GM12874 (cell line): ENCODE measurements around the gene SLC15A4.

Source experiments
- TF ChIP-seq, protein P1 (sequence below): IDR thresholded peaks from 2 replicates; pipeline ENCODE4 v1.5.1; 2011; ENCODE audit warnings: low read depth, mild to moderate bottlenecking, control low read depth, low read length, moderate library complexity; ENCODE audit not compliant: insufficient read depth

The SLC15A4 gene

DNA sequence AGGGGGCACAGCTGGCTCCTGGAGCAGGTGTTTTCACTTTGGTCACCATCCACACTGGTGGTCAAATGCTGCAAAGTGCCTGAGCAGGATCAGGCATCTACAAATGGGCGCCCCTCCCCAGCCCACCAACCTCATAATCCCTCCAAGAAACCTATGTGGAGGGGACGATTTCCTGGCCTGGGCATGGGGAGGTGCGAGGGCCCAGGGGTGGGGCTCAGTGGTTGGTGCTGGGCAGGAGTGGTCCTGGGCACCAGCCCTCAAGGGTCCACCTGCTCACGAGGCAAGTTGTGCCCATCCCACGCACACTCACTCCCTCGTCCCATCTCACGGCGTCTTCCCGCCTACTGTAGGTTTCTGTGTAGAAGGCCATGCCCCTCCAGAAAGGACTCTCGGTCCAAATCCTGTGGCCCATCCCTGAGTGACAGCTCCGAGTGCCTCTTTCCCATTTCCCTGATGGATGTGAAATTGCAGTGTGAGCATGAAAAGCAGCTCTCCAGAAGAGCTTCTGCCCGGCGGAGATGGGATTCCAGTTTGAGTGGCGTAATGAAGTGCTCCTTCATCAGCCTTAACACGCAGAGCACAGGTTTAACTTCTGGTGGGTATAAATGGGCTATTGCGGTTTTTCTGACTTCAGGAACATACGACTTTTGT, 36.9 kb downstream of the SLC15A4 start:
- TF ChIP-seq, protein P1, sequence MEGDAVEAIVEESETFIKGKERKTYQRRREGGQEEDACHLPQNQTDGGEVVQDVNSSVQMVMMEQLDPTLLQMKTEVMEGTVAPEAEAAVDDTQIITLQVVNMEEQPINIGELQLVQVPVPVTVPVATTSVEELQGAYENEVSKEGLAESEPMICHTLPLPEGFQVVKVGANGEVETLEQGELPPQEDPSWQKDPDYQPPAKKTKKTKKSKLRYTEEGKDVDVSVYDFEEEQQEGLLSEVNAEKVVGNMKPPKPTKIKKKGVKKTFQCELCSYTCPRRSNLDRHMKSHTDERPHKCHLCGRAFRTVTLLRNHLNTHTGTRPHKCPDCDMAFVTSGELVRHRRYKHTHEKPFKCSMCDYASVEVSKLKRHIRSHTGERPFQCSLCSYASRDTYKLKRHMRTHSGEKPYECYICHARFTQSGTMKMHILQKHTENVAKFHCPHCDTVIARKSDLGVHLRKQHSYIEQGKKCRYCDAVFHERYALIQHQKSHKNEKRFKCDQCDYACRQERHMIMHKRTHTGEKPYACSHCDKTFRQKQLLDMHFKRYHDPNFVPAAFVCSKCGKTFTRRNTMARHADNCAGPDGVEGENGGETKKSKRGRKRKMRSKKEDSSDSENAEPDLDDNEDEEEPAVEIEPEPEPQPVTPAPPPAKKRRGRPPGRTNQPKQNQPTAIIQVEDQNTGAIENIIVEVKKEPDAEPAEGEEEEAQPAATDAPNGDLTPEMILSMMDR, result no peak

DNA sequence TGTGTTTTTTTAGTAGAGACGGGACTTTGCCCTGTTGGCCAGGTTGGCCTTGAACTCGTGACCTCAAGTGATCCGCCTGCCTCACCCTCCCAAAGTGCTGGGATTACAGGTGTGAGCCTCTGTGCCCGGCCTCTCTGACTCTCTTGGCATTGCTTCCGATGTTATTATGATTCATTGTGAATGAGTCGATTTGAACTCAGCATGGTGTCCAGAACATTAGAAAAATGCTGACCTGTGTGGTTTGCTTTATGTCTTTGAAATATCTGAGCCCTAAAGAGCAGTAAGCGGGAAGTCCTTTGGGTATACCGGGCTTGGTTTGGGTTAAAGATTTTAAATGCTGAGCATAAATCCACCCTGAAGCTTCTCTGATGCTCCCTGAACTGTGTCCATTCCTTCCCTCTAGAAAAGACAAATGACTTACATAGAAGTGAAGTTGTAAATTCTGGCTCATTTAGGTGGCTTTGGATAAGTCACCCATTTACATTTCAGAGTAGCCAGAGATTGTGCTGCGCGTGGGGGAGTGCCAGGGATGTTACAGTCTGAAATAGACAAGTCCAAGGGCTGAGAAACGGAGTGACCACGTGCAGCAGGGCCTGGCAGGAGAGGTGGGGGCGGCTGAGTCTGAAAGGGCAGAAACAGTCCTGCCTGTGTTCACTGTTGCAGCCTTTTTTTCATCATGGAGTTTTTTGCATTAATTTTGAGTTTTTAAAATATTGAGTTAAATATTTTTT, 39.6 kb downstream of the SLC15A4 start:
- TF ChIP-seq, protein P1, result no peak

DNA sequence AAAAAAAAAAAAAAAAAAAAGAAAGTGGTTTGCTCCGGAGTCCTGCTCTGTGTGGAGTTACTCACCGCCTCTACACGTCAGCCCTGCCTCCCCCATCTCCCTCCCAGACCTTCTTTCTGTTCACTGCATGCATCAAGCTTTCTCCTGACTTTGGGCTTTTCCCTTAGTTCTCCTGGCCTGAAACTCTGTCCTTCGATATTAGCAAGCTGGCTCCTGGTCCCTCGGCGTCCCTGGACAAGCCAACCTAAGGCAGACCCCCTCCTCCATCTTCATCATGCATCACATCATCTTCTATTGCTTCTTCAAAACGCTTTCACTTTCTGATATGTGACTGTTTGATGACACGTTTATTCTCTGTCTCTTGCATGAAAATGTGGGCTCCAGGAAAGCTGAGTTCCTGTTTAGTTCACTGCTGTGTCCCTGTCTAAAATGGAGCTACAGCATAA, 40.6 kb downstream of the SLC15A4 start:
- TF ChIP-seq, protein P1, result no peak

DNA sequence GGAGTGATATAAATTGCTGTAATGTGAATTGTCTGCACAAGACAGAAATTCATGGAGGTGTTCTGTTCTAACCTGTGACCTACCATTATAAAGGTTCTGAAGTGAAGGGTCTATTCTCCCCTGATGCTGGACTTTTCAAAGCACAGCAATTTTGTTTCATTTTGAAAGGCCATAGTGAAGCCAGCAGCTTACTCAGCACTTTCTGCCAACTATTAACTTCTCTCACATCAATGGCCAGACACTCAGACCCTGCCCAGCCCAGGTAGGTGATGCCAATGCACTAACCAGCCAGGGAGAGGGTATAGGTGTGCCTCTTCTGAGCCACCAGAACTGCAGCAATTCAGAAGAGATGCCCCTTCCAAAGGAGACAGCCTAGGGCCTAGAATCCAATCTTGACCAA, 43.9 kb downstream of the SLC15A4 start:
- TF ChIP-seq, protein P1, result no peak

DNA sequence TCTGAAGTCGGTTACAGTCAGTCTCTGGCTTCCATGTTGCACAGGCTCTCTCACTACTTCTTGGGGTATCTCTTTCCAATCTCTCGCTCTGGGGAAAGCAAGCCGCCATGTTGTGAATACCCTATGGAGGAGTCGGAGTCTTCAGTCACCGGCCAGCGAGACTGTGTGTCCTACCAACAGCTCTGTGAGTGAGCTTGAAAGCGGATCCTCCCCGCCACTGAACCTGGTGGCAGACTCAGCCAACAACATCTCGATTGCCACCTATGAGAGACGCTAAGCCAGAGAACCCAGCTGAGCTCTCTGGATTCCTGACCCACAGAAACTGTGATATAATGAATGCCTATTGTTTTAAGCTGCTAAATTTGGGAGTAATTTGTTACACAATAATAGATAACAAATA, 51.5 kb downstream of the SLC15A4 start:
- TF ChIP-seq, protein P1, result no peak

DNA sequence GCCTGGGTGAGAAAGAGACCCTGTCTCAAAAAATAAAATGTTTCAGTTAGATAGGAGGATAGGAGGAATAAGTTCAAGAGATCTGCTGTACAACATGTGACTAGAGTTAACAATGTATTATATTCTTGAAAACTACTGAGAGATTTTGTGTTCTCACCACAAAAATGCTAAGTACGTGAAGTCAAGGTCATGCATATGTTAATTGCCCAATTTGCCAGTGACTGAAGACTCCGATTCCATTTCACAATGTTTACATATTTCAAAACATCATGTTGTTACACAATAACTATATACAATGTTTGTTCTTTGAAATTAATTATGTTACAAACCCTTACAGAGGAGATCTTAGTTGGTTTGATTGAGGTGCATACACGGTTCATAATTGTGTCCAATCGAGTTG, 52.1 kb downstream of the SLC15A4 start:
- TF ChIP-seq, protein P1, result no peak

DNA sequence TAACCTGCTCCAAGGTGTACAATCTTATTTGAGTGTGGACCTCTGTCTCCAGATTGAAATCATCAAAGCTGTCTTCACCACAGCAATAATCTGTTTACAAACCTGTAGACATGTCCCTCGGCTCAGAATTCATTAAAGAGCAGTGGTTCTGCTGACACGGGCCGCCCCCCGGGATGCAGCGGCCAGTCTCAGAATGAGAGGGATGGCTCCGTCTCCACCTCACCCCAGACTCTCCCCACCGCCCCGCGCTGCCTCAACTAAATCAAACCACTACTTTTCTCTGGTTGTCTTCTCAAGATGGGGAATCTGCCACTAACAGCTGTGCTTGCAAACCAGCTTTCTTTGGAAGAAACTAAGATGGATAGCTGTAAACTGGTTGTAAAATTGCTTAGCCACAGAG, 56.2 kb downstream of the SLC15A4 start:
- TF ChIP-seq, protein P1, result no peak
